IMR-90 (cell line): ENCODE results near the gene ADAMTS6.

Experiments used
- FOS ChIP-seq: fragments of 150-350 bp; IDR thresholded peaks from 2 replicates; pipeline ENCODE4 v1.6.1; 2016; ENCODE audit warnings: low read depth, low read length
- MAFK ChIP-seq: IDR thresholded peaks from 2 replicates; pipeline ENCODE4 v1.6.1; 2012; ENCODE audit warnings: low read depth, low read length, improper control_type of control experiment
- POLR2A ChIP-seq: IDR thresholded peaks from 2 replicates; pipeline ENCODE4 v1.6.1; 2012; ENCODE audit warnings: mild to moderate bottlenecking, low read depth, low read length
- RAD21 ChIP-seq: IDR thresholded peaks from 2 replicates; pipeline ENCODE4 v1.6.1; 2012; ENCODE audit warnings: low read length, improper control_type of control experiment
- RCOR1 ChIP-seq: IDR thresholded peaks from 2 replicates; pipeline ENCODE4 v1.6.1; 2012; ENCODE audit warnings: mild to moderate bottlenecking, low read length, improper control_type of control experiment; ENCODE audit not compliant: insufficient replicate concordance
- RFX5 ChIP-seq: IDR thresholded peaks from 2 replicates; pipeline ENCODE4 v1.8.0; 2012; ENCODE audit warnings: low read depth, mild to moderate bottlenecking, low read length, moderate library complexity
- USF2 ChIP-seq: fragments of 150-350 bp; IDR thresholded peaks from 2 replicates; pipeline ENCODE4 v1.6.1; 2017; ENCODE audit warnings: mild to moderate bottlenecking, antibody characterized with exemption, low read length, low read depth
- TF ChIP-seq, protein P1 (sequence below): conservative IDR thresholded peaks from 2 replicates; pipeline ENCODE4 v1.5.1; 2012; ENCODE audit warnings: mild to moderate bottlenecking, low read depth, low read length, improper control_type of control experiment

DNA sequence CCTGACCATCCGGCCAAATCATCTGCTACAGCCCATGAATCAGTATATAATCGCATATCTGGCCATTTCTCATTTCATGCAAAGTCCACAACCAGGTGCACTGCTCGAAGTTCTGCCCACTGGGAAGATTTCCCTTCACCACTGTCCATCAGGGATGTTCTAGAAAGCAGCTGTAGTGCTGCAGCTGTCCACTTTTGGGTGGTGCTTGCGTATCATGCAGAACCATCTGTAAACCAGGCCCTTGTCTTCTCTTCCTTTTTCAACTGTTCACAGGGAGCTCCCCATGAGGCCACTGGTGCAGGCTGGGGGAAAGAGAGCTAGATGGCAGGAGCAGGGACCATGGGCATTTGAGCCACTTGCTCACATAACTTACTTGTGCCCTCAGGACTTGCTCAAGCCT lies 7.4 kb upstream of the ADAMTS6 start:
- TF ChIP-seq, protein P1, sequence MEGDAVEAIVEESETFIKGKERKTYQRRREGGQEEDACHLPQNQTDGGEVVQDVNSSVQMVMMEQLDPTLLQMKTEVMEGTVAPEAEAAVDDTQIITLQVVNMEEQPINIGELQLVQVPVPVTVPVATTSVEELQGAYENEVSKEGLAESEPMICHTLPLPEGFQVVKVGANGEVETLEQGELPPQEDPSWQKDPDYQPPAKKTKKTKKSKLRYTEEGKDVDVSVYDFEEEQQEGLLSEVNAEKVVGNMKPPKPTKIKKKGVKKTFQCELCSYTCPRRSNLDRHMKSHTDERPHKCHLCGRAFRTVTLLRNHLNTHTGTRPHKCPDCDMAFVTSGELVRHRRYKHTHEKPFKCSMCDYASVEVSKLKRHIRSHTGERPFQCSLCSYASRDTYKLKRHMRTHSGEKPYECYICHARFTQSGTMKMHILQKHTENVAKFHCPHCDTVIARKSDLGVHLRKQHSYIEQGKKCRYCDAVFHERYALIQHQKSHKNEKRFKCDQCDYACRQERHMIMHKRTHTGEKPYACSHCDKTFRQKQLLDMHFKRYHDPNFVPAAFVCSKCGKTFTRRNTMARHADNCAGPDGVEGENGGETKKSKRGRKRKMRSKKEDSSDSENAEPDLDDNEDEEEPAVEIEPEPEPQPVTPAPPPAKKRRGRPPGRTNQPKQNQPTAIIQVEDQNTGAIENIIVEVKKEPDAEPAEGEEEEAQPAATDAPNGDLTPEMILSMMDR: no peak
- TF ChIP-seq RAD21 (no peak), RCOR1 (no peak), FOS (no peak), RFX5 (no peak), USF2 (no peak), POLR2A (no peak), MAFK (no peak)
